ENCODE data around the gene NPC1L1.
A peak's percentile ranks its signal among the peaks of the same experiment; 100 is the strongest.

NPC1L1 gene, protein sequence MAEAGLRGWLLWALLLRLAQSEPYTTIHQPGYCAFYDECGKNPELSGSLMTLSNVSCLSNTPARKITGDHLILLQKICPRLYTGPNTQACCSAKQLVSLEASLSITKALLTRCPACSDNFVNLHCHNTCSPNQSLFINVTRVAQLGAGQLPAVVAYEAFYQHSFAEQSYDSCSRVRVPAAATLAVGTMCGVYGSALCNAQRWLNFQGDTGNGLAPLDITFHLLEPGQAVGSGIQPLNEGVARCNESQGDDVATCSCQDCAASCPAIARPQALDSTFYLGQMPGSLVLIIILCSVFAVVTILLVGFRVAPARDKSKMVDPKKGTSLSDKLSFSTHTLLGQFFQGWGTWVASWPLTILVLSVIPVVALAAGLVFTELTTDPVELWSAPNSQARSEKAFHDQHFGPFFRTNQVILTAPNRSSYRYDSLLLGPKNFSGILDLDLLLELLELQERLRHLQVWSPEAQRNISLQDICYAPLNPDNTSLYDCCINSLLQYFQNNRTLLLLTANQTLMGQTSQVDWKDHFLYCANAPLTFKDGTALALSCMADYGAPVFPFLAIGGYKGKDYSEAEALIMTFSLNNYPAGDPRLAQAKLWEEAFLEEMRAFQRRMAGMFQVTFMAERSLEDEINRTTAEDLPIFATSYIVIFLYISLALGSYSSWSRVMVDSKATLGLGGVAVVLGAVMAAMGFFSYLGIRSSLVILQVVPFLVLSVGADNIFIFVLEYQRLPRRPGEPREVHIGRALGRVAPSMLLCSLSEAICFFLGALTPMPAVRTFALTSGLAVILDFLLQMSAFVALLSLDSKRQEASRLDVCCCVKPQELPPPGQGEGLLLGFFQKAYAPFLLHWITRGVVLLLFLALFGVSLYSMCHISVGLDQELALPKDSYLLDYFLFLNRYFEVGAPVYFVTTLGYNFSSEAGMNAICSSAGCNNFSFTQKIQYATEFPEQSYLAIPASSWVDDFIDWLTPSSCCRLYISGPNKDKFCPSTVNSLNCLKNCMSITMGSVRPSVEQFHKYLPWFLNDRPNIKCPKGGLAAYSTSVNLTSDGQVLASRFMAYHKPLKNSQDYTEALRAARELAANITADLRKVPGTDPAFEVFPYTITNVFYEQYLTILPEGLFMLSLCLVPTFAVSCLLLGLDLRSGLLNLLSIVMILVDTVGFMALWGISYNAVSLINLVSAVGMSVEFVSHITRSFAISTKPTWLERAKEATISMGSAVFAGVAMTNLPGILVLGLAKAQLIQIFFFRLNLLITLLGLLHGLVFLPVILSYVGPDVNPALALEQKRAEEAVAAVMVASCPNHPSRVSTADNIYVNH (N-terminal part only)

DNA sequence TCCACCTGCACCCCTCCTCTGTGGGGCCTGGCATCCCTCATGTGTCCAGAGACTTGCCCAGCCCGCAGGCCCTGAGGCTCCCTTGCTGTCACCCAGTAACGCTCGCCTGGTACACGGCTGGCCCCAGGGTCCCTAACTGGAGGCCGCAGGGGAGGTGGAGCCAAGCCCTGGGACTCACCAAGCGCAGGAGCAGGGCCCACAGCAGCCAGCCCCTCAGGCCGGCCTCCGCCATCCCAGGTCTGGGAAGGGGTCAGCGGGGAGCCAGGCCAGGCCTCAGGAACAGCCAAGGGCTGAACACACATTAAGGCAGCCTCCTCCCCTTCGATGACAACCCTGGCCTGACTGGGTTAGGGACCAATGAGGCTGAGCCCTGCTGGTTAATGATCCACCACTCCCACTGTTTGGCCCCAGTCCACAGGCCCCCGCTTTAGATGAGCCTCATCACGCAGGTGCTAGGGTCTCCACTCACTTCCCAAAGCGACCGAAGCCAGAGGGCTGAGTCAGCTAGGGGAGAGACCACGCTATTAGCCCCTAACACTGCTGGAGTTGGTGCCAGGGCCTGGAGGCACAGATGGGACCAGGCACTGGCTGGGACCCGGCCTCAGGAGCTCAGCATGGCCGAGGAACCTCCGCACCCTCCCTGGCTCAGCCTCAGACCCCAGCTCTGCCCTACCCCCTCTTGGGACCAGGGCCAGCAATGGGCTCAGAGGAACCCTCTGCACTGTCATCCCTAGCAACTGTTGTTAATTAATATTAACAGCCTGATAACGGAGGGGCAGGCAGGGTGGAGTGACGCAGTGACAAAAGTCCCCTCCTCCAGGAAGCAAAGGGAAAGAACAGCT is at the start of gene NPC1L1:
Gene NPC1L1, minus strand, starts transcription at position 303 of the 842 bp plus-strand sequence. Its CDS starts 71 bp downstream, at position 232.
- no peak for DNase-seq

DNA sequence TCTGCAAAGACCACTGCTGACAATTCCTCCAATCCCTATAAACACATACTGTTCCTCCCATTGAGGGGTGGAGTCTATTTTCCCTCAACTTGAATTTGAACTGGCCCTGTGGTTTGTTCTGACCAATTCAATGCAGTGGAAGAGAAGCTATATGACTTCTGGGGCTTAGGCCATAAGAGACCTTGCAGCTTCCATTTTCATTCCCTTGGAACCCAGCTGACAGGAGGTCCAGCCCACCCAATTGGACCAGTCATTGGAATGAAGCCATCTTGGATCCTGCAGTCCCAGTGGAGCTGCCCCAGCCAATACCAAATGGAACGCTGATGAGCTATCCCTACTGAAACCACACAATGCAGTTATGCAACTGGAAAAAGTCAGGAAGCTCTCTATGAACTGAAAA is 49.8 kb upstream of the NPC1L1 start:
- DNase-seq, result no peak

DNA sequence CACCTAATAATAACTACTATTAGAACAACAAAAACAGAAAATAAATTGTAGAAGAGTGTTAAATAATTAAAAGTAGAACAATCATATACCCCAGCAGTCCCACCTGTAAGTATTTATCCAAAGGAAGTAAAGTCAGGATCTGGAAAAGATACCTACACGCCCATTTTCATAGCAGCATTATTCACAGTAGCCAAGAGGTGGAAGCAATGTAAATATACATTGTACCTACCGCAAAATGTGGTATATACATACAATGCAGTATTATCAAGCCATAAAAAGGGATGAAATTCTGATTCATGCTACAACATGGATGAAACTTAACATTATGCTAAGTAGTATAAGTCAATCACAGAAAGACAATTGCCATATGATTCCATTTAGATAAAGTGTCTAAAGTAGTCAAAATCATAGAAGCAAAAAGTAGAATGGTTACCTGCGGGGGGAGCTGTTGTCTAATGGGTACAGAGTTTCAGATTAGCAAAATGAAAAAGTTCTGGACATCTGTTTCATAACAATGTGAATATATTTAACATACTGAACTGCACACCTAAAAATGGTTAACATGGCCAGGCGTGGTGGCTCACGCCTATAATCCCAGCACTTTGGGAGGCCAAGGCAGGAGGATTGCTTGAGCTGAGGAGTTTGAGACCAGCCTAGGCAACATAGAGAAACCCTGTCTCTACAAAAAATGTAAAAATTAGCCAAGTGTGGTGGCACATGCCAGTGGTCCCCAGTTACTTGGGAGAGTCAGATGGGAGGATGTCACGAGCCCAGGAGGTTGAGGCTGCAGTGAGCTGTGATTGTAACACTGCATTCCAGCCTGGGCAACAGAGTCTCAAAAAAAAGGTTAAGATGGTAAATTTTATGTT is 46.9 kb upstream of the NPC1L1 start:
- DNase-seq, result peak; percentile 79

GRCh38 chr7:44583146-44583865 is 42.2 kb upstream of the NPC1L1 start:
- no peak for DNase-seq

GRCh38 chr7:44581879-44582603 is 40.9 kb upstream of the NPC1L1 start, which contains the start of gene TMED4:
TSS of gene TMED4 (minus strand) at chr7:44582231. CDS start at chr7:44582206, 25 bp downstream.
- peak; percentile 100 for DNase-seq

GRCh38 chr7:44580945-44581878 is 40.1 kb upstream of the NPC1L1 start:
- DNase-seq, result peak; percentile 64

DNA sequence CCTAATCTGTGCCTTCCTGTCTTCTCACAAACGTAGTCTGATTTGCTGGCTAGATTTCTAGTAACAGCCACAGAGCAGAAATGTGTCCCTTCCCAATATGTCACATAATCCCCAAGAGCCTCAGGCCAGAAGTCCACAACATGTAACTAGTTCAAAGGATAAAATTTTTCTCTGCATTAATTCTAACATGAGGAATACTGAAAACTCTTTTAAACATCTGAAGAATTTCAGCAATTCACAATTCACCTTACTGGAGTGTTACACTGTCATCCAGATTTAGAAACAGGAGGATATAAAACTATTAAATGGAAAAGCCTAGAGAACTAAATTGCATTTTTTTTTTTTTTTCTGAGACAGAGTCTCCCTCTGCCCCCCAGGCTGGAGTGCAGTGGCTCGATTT is 35.1 kb upstream of the NPC1L1 start:
- DNase-seq, result no peak

GRCh38 chr7:44575054-44575453 is 33.9 kb upstream of the NPC1L1 start:
- no peak for DNase-seq

- no peak for DNase-seq
Observed at GRCh38 chr7:44574287-44574872, 33.2 kb upstream of the NPC1L1 start.

- DNase-seq, result peak; percentile 94
Observed at GRCh38 chr7:44573464-44574286, 32.5 kb upstream of the NPC1L1 start, which contains the start of gene DDX56. TSS of gene DDX56 (minus strand) at chr7:44573908. CDS start at chr7:44573895, 13 bp downstream.

- DNase-seq, result no peak
Observed at GRCh38 chr7:44572771-44573170, 31.6 kb upstream of the NPC1L1 start.

GRCh38 chr7:44569959-44570358 is 28.8 kb upstream of the NPC1L1 start:
- DNase-seq, result no peak

DNA sequence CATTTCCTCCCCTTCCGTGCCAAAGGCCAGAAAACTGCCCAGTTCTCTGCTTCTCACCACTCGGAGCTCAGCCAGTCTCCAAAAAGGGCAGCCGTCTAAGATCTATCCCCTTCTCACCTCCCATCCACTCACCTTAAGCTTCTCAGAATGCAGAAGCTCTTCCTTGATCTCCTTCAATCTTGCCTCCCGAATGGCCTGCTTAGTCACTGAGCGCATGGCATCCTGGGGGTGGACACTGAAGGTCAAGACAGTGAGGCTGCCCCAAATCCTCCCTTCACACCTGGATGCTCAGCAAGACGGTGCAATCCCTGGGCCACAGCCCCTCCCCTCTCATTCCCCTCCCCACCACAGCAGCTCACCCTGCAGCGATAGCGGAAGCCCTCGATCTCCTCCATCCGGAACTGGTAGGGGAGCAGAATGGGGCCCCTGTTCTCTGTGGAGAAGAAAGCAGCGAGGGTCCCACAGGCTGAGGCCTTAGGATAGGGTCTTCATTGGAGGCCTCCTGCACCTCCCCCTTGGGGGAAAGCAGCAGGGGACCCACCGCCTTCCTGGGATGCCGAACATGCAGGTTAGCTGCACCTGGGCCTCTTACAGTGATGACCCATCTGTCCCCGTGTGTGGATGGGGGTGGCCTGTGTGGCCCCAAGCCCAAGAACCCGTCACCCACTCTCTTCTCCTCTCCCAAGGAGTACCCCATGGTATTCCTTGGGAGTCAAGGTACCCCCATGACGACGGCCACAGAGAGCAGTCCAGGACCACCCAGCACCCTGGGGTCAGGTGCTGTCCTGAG is 27.8 kb upstream of the NPC1L1 start:
- DNase-seq, result no peak

GRCh38 chr7:44567884-44568283 is 26.8 kb upstream of the NPC1L1 start:
- DNase-seq, result no peak

DNA sequence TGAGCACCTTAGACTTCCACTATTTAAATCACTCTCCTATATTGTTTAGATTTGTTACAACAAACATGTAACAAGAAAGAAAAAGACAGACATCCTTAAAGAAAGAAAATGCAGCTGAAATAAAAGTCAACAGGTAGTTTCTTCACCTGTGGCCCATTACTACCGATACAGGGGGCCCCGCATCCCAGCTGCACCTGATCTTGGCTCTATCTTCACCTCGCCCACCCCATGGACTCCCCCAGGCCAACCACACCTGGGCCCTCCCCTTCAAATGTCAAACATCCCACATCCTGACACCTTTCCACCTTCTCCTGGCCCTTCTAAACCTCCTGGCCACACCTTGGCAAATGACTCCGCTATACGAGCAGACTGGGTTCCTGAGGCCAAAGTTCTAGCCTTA is 25.6 kb upstream of the NPC1L1 start:
- DNase-seq, result no peak

All from CD4-positive, alpha-beta T cell treated with Interleukin-12 subunit alpha and Interleukin-12 subunit beta, for 1 hour (primary cell).